Stimulated activated CD4-positive, alpha-beta T cell treated with anti-CD3 and anti-CD28 coated beads, Interleukin-1b, Interleukin-23, amount 100 ng/mL, for 4 hours (primary cell): ENCODE measurements around the gene RIPPLY3.
"Not testable (repeated sequence)": the region's sequence is repeated elsewhere in the genome, so short reads cannot be mapped to it uniquely, and the experiment has no call there.

Experiments
- DNase-seq, 2 donors: peaks; one replicate each; pipeline ENCODE4 v3.0.0-alpha.2; 2020; ENCODE audit warnings: low read depth in 2 of 2

RIPPLY3 gene

GRCh38 chr21:37017951-37018679 lies 11.6 kb downstream of the RIPPLY3 start:
- no peak for DNase-seq

DNA sequence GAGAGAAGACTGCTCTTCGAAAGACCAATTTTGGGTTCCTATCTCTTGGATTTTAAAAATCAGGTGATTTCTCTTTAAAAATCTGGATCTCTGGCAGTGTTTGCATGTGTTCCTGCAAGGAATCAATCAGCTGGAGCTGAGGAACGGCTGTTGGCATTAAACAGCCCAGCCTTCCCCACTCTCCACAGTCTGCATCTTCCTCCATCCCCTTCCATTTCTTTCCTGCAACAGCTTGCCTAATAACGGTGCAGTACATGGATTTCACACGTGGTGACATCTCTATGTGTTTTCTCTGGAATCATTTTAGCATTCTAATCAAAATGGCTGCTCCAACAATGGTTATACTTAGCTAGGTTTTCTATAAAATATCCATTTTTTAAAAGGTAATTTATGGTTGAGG lies 20.0 kb downstream of the RIPPLY3 start:
- no peak for DNase-seq

GRCh38 chr21:37028570-37028969 lies 22.1 kb downstream of the RIPPLY3 start:
- DNase-seq = no peak

- DNase-seq = no peak
These were observed 24.4 kb downstream of the RIPPLY3 start for GRCh38 chr21:37030864-37031263.

GRCh38 chr21:37032293-37032692 lies 25.8 kb downstream of the RIPPLY3 start:
- no peak for DNase-seq

GRCh38 chr21:37032877-37033471 lies 26.5 kb downstream of the RIPPLY3 start:
- no peak for DNase-seq

- DNase-seq = not testable (repeated sequence)
These were observed 27.9 kb downstream of the RIPPLY3 start for GRCh38 chr21:37034394-37034793.

GRCh38 chr21:37036177-37036576 lies 29.7 kb downstream of the RIPPLY3 start:
- no peak for DNase-seq

DNA sequence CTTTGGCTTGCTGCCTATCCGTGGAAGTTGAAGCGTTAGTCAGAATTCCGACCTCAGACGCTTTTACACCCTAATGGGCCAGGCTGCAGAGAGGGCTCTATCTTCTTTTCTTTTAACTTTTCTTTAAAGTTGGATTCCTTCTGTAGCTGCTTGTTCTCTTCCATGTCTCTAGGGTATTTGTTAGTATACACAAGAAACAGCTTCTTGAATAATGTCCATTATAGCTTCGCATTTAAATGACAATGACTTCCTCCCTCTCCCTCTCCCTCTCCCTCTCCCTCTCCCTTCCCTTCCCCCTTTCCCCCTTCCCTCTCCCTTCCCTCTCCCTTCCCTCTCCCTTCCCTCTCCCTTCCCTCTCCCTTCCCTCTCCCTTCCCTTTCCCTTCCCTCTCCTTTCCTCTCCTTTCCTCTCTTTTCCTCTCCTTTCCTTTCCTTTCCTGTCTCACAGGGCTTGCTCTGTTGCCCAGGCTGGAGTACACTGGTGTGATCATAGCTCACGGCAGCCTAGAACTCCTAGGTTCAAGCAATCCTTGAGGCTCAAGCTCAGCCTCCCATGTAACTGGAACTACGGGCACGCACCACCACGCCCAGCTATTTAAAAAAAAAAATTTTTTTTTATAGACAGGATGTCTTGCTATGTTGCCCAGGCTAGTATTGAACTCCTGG lies 33.0 kb downstream of the RIPPLY3 start:
- no peak for DNase-seq

DNA sequence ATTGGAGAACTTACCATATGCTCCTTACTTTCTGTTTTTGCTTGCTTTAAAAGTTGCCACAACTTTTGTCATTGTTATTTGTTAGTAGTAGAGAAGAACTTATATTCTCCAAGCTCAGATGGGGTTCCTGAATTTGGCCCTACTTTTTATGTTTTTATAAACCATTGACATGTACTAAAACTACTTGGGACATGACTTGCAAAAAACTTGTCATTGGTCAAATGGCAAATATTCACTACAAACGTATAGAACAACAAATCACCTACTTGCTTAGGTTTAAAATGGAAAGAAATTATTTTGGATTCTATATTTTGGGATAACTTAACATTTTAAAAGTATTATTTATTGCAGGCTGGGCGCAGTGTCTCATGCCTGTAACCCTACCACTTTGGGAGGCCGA lies 33.7 kb downstream of the RIPPLY3 start:
- no peak for DNase-seq

DNA sequence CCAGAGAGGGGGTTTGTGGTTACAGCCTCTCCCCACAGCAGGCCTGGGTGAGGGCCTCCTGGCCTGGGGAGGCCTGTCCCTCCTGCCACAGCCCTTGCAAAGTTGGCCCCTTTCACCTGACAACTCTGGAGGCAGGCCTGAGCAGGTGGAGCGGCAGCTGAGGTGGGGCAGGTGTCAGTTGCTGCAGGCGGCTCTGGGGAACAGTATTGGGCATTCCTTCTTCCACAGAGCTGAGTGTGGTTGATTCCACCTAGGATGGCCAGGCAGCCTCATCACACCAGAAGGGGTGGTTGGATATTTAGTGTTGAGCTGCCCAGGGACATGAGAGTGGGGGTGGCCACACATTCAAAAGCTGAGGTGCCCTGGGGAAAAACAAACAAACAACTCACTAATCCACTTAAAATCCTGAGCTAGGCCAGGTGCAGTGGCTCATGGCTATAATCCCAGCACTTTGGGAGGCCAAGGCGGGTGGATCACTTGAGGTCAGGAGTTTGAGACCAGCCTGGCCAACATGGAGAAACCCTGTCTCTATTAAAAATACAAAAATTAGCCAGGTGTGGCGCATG lies 35.3 kb downstream of the RIPPLY3 start:
- DNase-seq = no peak

GRCh38 chr21:37043818-37044217 lies 37.3 kb downstream of the RIPPLY3 start:
- no peak for DNase-seq

- no peak for DNase-seq
These were observed 38.1 kb downstream of the RIPPLY3 start for GRCh38 chr21:37044643-37045042.

DNA sequence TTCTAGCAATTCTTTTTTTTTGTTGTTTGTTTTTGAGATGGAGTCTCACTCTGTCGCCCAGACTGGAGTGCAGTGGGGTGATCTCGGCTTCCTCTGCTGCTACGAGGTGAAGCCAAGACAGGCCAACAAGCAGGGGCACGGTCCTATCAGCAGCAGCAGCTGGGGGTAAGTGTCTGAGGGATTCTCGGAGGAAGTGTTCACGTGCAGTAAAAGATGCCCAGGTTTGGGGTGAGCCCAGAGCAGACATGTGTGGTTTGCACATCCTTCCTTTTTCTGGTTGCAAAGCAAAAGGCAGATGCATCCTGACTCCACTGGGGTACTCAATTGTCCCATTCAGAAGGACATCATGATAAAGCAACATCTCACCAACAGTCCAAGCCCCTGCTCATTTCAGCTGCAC lies 38.6 kb downstream of the RIPPLY3 start:
- no peak for DNase-seq

DNA sequence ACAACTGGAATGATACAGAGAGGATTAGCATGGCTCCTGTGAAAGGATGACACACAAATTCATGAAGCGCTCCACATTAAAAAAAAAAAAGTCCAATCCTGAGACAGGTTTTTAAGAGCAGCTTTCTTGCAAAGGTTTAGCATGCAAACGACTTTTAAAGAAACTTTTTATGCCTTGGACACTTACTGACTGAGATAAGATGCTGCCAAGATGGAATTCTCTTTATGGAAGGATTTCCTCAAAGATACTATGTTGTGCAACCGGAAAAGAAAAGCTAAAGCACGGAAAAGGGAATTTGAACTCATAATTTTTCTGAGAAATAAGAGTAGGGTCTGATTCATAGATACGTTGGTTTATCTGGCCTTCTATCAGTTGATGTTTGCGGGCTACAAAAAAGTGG lies 39.1 kb downstream of the RIPPLY3 start:
- no peak for DNase-seq

GRCh38 chr21:37047079-37047478 lies 40.6 kb downstream of the RIPPLY3 start:
- DNase-seq = no peak

- not testable (repeated sequence) for DNase-seq
These were observed 43.2 kb downstream of the RIPPLY3 start for GRCh38 chr21:37049741-37050140.

GRCh38 chr21:37055271-37055855 lies 48.9 kb downstream of the RIPPLY3 start:
- DNase-seq = no peak

- DNase-seq = no peak
These were observed 51.1 kb downstream of the RIPPLY3 start for GRCh38 chr21:37057614-37058013.

DNA sequence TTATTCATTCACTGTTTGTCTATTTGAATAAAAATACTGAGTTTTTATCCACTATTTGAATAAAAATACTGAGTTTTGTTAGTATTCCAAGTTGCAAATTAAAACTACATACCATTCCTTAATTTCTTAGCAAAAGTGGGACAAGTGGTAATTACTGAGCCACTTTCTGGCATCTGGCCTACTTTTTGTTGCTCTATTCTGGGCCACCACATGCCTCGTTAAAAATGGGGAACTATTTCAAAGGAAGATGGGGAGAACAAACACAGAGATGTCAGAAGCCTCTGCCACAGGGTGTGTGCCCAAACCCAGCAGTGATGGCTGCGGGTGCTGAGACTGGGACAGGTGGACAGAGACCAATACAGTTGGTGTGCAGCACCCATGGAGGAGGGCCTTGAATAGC lies 51.8 kb downstream of the RIPPLY3 start:
- DNase-seq = no peak

- DNase-seq = no peak
These were observed 52.7 kb downstream of the RIPPLY3 start for GRCh38 chr21:37059181-37059580.

GRCh38 chr21:37060296-37060695 lies 53.8 kb downstream of the RIPPLY3 start:
- no peak for DNase-seq
